Measurements from ENCODE around the gene CRABP2.
A peak's percentile ranks its signal among the peaks of the same experiment; 100 is the strongest.

Gene CRABP2

GRCh38 chr1:156746728-156747631 lies 41.6 kb upstream of the CRABP2 start:
- TF ChIP-seq FOXP2 (optimal IDR thresholded peaks at IDR 0.05; ENCODE audit: borderline replicate concordance, extremely low read depth, extremely low read length, insufficient read depth): no peak
- TF ChIP-seq SIN3A (IDR thresholded peaks at IDR 0.05; ENCODE audit: borderline replicate concordance, insufficient read depth, low read length): peak; percentile 53; the same call in 1 of the 2 replicates

- TF ChIP-seq TAF1 (IDR thresholded peaks at IDR 0.05; ENCODE audit: borderline replicate concordance, insufficient read depth, low read length): no peak
- no peak for TF ChIP-seq REST (IDR thresholded peaks at IDR 0.05; ENCODE audit: insufficient read depth in 1 of 2, low read depth in 2 of 2, low read length in 2 of 2)
- no peak for TF ChIP-seq SIN3A (IDR thresholded peaks at IDR 0.05; ENCODE audit: borderline replicate concordance, insufficient read depth, low read length)
- TF ChIP-seq POLR2AphosphoS5 (IDR thresholded peaks at IDR 0.05; ENCODE audit: low read depth, low read length): no peak
- no peak for TF ChIP-seq FOXP2 (optimal IDR thresholded peaks at IDR 0.05; ENCODE audit: borderline replicate concordance, extremely low read depth, extremely low read length, insufficient read depth)
Measured at GRCh38 chr1:156746406-156746727, 41.0 kb upstream of the CRABP2 start.

- TF ChIP-seq FOXP2 (optimal IDR thresholded peaks at IDR 0.05; ENCODE audit: borderline replicate concordance, extremely low read depth, extremely low read length, insufficient read depth) (no peak), POLR2AphosphoS5 (IDR thresholded peaks at IDR 0.05; ENCODE audit: low read depth, low read length) (no peak), TAF1 (IDR thresholded peaks at IDR 0.05; ENCODE audit: borderline replicate concordance, insufficient read depth, low read length) (no peak), REST (IDR thresholded peaks at IDR 0.05; ENCODE audit: insufficient read depth in 1 of 2, low read depth in 2 of 2, low read length in 2 of 2) (no peak), SIN3A (IDR thresholded peaks at IDR 0.05; ENCODE audit: borderline replicate concordance, insufficient read depth, low read length) (no peak)
Measured at GRCh38 chr1:156745881-156746280, 40.5 kb upstream of the CRABP2 start.

- TF ChIP-seq POLR2AphosphoS5 (IDR thresholded peaks at IDR 0.05; ENCODE audit: low read depth, low read length) (no peak), TAF1 (IDR thresholded peaks at IDR 0.05; ENCODE audit: borderline replicate concordance, insufficient read depth, low read length) (no peak), REST (IDR thresholded peaks at IDR 0.05; ENCODE audit: insufficient read depth in 1 of 2, low read depth in 2 of 2, low read length in 2 of 2) (no peak), SIN3A (IDR thresholded peaks at IDR 0.05; ENCODE audit: borderline replicate concordance, insufficient read depth, low read length) (no peak), FOXP2 (optimal IDR thresholded peaks at IDR 0.05; ENCODE audit: borderline replicate concordance, extremely low read depth, extremely low read length, insufficient read depth) (no peak)
Measured at GRCh38 chr1:156744786-156745419, 39.5 kb upstream of the CRABP2 start.

GRCh38 chr1:156744344-156744743 lies 39.0 kb upstream of the CRABP2 start:
- no peak for TF ChIP-seq SIN3A (IDR thresholded peaks at IDR 0.05; ENCODE audit: borderline replicate concordance, insufficient read depth, low read length)
- no peak for TF ChIP-seq FOXP2 (optimal IDR thresholded peaks at IDR 0.05; ENCODE audit: borderline replicate concordance, extremely low read depth, extremely low read length, insufficient read depth)
- no peak for TF ChIP-seq POLR2AphosphoS5 (IDR thresholded peaks at IDR 0.05; ENCODE audit: low read depth, low read length)
- no peak for TF ChIP-seq TAF1 (IDR thresholded peaks at IDR 0.05; ENCODE audit: borderline replicate concordance, insufficient read depth, low read length)
- TF ChIP-seq REST (IDR thresholded peaks at IDR 0.05; ENCODE audit: insufficient read depth in 1 of 2, low read depth in 2 of 2, low read length in 2 of 2): no peak
